ENCODE measurements around the gene RPRD2.

DNA sequence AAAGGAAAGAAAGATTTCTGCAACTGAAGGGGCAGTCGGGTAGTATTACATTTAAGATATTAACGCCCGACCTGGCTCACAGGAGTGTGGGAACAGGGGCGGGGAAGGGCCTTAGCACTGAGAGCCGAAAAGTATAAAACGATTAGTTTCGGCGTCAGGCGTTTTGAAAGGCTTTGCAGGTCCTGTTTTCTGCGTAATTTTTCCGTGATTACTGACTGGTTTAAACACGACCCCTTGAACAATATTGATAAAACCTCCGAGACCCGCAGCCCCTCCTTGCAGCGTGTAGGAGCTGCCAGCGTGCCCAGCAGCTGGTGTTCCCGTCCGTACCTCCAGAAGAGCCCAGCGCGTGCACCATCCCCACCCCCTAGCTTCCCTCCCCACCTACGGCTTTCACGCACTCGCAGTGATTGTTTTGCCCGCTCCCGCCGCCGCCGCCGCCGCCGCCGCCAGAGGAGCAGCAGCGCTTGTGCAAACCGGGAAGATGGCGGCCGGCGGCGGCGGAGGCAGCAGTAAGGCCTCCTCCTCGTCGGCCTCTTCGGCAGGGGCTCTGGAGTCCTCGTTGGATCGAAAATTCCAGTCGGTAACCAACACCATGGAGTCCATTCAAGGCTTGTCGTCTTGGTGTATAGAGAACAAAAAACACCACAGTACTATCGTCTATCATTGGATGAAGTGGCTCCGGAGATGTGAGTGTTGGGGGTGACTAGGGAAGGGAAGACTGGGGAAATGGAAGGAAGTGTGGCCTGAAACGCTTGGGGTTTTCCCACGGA is 470 bp downstream of the RPRD2 start:
- TF ChIP-seq, protein P1, sequence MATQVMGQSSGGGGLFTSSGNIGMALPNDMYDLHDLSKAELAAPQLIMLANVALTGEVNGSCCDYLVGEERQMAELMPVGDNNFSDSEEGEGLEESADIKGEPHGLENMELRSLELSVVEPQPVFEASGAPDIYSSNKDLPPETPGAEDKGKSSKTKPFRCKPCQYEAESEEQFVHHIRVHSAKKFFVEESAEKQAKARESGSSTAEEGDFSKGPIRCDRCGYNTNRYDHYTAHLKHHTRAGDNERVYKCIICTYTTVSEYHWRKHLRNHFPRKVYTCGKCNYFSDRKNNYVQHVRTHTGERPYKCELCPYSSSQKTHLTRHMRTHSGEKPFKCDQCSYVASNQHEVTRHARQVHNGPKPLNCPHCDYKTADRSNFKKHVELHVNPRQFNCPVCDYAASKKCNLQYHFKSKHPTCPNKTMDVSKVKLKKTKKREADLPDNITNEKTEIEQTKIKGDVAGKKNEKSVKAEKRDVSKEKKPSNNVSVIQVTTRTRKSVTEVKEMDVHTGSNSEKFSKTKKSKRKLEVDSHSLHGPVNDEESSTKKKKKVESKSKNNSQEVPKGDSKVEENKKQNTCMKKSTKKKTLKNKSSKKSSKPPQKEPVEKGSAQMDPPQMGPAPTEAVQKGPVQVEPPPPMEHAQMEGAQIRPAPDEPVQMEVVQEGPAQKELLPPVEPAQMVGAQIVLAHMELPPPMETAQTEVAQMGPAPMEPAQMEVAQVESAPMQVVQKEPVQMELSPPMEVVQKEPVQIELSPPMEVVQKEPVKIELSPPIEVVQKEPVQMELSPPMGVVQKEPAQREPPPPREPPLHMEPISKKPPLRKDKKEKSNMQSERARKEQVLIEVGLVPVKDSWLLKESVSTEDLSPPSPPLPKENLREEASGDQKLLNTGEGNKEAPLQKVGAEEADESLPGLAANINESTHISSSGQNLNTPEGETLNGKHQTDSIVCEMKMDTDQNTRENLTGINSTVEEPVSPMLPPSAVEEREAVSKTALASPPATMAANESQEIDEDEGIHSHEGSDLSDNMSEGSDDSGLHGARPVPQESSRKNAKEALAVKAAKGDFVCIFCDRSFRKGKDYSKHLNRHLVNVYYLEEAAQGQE (IDR thresholded peaks at IDR 0.05; ENCODE audit: insufficient replicate concordance, low read depth), result peak; percentile 53
- TF ChIP-seq, protein P2, sequence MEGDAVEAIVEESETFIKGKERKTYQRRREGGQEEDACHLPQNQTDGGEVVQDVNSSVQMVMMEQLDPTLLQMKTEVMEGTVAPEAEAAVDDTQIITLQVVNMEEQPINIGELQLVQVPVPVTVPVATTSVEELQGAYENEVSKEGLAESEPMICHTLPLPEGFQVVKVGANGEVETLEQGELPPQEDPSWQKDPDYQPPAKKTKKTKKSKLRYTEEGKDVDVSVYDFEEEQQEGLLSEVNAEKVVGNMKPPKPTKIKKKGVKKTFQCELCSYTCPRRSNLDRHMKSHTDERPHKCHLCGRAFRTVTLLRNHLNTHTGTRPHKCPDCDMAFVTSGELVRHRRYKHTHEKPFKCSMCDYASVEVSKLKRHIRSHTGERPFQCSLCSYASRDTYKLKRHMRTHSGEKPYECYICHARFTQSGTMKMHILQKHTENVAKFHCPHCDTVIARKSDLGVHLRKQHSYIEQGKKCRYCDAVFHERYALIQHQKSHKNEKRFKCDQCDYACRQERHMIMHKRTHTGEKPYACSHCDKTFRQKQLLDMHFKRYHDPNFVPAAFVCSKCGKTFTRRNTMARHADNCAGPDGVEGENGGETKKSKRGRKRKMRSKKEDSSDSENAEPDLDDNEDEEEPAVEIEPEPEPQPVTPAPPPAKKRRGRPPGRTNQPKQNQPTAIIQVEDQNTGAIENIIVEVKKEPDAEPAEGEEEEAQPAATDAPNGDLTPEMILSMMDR (IDR thresholded peaks at IDR 0.05; ENCODE audit: insufficient read depth, low read length), result no peak
